Aorta (tissue), 5 donors: ENCODE measurements around the gene PDZRN4. TPM values are rescaled to one million over a fixed set of nuclear protein-coding genes. Genes with fewer than 3 reads are reported as not detected.
"Not testable (repeated sequence)": the region's sequence is repeated elsewhere in the genome, so short reads cannot be mapped to it uniquely, and the experiment has no call there.

Source experiments
- ATAC-seq: fragments of 200-7000 bp; cut with Tn5 transposase; one replicate; pipeline ENCODE4 v1.9.1; 2022; ENCODE audit warnings: moderate library complexity; ENCODE audit not compliant: low FRiP score
- DNase-seq, 2 donors: peaks; one replicate each; pipeline ENCODE4 v3.0.0-alpha.2; 2020
- H3K27ac ChIP-seq, 2 donors: one replicate each; pipeline ENCODE4 v1.5.1; 2013; ENCODE audit warnings: low read length in 2 of 2, mild to moderate bottlenecking in 2 of 2, moderate library complexity in 2 of 2, control low read depth in 1 of 2, inconsistent platforms in 1 of 2, low read depth in 1 of 2
- H3K27me3 ChIP-seq, 2 donors: one replicate each; pipeline ENCODE4 v1.6.1; 2013; ENCODE audit warnings: control low read depth in 1 of 2, low read length in 1 of 2, mild to moderate bottlenecking in 1 of 2, moderate library complexity in 1 of 2; ENCODE audit not compliant: insufficient read depth in 2 of 2, control insufficient read depth in 1 of 2
- H3K36me3 ChIP-seq, 2 donors: one replicate each; pipeline ENCODE4 v1.6.1; 2013; ENCODE audit warnings: control low read depth in 1 of 2, low read length in 1 of 2, mild to moderate bottlenecking in 1 of 2; ENCODE audit not compliant: insufficient read depth in 2 of 2, control insufficient read depth in 1 of 2
- H3K4me1 ChIP-seq, 2 donors: one replicate each; pipeline ENCODE4 v1.6.1; 2013; ENCODE audit warnings: low read length in 2 of 2, control low read depth in 1 of 2, mild to moderate bottlenecking in 1 of 2, moderate library complexity in 1 of 2; ENCODE audit not compliant: insufficient read depth in 2 of 2, control insufficient read depth in 1 of 2
- H3K4me3 ChIP-seq, 2 donors: one replicate each; pipeline ENCODE4 v1.5.1; 2013; ENCODE audit warnings: low read length in 2 of 2, control low read depth in 1 of 2, mild to moderate bottlenecking in 1 of 2
- H3K9me3 ChIP-seq: one replicate; pipeline ENCODE4 v1.6.1; 2013; ENCODE audit warnings: mild to moderate bottlenecking, low read length; ENCODE audit not compliant: control insufficient read depth
- WGBS, 2 donors: extraction: QIAGEN DNeasy Blood & Tissue Kit; methylation state at CpG; one replicate each; pipeline ENCODE4 v1.1.7; 2013; 5-methylcytosine and 5-hydroxymethylcytosine counted together
- intact Hi-C, 2 donors: fragments of 100-400 bp; cut with DNase I; formaldehyde crosslinking; loops; one replicate each; pipeline versions ENCODE4 v1.14.2 to v1.15.0; 2022
- polyA plus RNA-seq, 2 donors: library from polyadenylated mRNA; stranded (reverse); fragments of 200-250 nt; gene quantifications; one replicate each; pipeline ENCODE4 v1.2.3, GENCODE V29; 2013
- total RNA-seq, 2 donors: library from RNA; stranded (reverse); fragmentation: NEBNext Ultra II Directional; extraction: Animal tissue kit (Norgen Biotek cat#: 25700); gene quantifications; one replicate each; pipeline ENCODE4 v1.2.1, GENCODE V29; 2021
- donor health status: healthy with polysubstance abuse.
- donor health status: Bipolar disorder and iron deficiency.
- donor health status: DM: no; HTN: no; CAD: no.
- donor health status: DM: no; HTN: no; CAD: no.
- donor health status: DM: yes; HTN: yes; CAD: no.

PDZRN4 gene
- total and polyA plus RNA-seq, 4 donors = 1.2 to 11.2 (median 4.3) TPM

- Histone ChIP-seq H3K36me3 (no peaks in the 10 kb centered on the region), H3K27me3 (no peaks in the 10 kb centered on the region), H3K9me3 (no peaks in the 10 kb centered on the region), H3K4me3 (no peak overlapping the region), H3K27ac (no peak overlapping the region), H3K4me1 (no peaks in the 10 kb centered on the region)
- no peak for DNase-seq
- intact Hi-C loops = loop anchor here in 1 of 2 donors (5.0 kb wide), 1 partner anchor 744 kb away; no protein-coding TSS in a partner anchor
- 94 to 98% methylated on average over 3 of the region's 3 CpGs for WGBS, 2 donors
- ATAC-seq = no peak
These were observed 89.8 kb downstream of the PDZRN4 start for GRCh38 chr12:41277946-41278267.

GRCh38 chr12:41280341-41281095 lies 92.4 kb downstream of the PDZRN4 start:
- H3K27me3 ChIP-seq, H3K36me3 ChIP-seq, H3K4me3 ChIP-seq, intact Hi-C loops, H3K4me1 ChIP-seq, H3K27ac ChIP-seq, H3K9me3 ChIP-seq, ATAC-seq: not testable (repeated sequence)
- DNase-seq = peak; percentile 26 to 49
- 90% methylated on average over 14 of the region's 14 CpGs for WGBS, 2 donors

- H3K9me3 ChIP-seq, H3K4me1 ChIP-seq, H3K27me3 ChIP-seq, ATAC-seq, H3K4me3 ChIP-seq, H3K27ac ChIP-seq, intact Hi-C loops, H3K36me3 ChIP-seq, DNase-seq: not testable (repeated sequence)
- 94 to 99% methylated on average over 2 of the region's 2 CpGs for whole genome bisulfite sequencing, 2 donors
These were observed 97.3 kb downstream of the PDZRN4 start for GRCh38 chr12:41285470-41285869.

- Histone ChIP-seq H3K36me3 (peaks cover 0 to 1% of the 10 kb centered on the region in 2 donors), H3K27me3 (no peaks in the 10 kb centered on the region), H3K9me3 (no peaks in the 10 kb centered on the region), H3K4me1 (peaks cover 0 to 3% of the 10 kb centered on the region in 2 donors), H3K4me3 (no peak overlapping the region), H3K27ac (no peak overlapping the region)
- 2 to 5% methylated on average over 1 of the region's 1 CpG for WGBS, 2 donors
- intact Hi-C loops = no loop called here
- no peak for ATAC-seq
- DNase-seq = no peak
These were observed 98.3 kb downstream of the PDZRN4 start for GRCh38 chr12:41286426-41286825.

- ATAC-seq = no peak
- WGBS, 2 donors = 58 to 71% methylated on average over 2 of the region's 2 CpGs
- Histone ChIP-seq H3K27ac (no peak overlapping the region), H3K36me3 (peaks cover 0 to 1% of the 10 kb centered on the region in 2 donors), H3K27me3 (no peaks in the 10 kb centered on the region), H3K9me3 (no peaks in the 10 kb centered on the region), H3K4me1 (peaks cover 0 to 3% of the 10 kb centered on the region in 2 donors), H3K4me3 (no peak overlapping the region)
- intact Hi-C loops = no loop called here
- no peak for DNase-seq
These were observed 99.5 kb downstream of the PDZRN4 start for GRCh38 chr12:41287500-41288141.

- intact Hi-C loops = no loop called here
- ATAC-seq = no peak
- Histone ChIP-seq H3K4me3 (no peak overlapping the region), H3K27ac (no peak overlapping the region), H3K9me3 (no peaks in the 10 kb centered on the region), H3K4me1 (peaks cover 0 to 3% of the 10 kb centered on the region in 2 donors), H3K27me3 (no peaks in the 10 kb centered on the region), H3K36me3 (peaks cover 0 to 1% of the 10 kb centered on the region in 2 donors)
- no peak for DNase-seq
- 64 to 76% methylated on average over 10 of the region's 10 CpGs for WGBS, 2 donors
These were observed 100.2 kb downstream of the PDZRN4 start for GRCh38 chr12:41288142-41288811.

GRCh38 chr12:41289501-41289900 lies 101.4 kb downstream of the PDZRN4 start:
- no peak for DNase-seq
- H3K4me3 ChIP-seq = no peak overlapping the region
- peaks cover 0 to 3% of the 10 kb centered on the region in 2 donors for H3K4me1 ChIP-seq
- H3K36me3 ChIP-seq = peaks cover 0 to 1% of the 10 kb centered on the region in 2 donors
- intact Hi-C loops = no loop called here
- no peaks in the 10 kb centered on the region for H3K9me3 ChIP-seq
- no peaks in the 10 kb centered on the region for H3K27me3 ChIP-seq
- no peak for ATAC-seq
- no peak overlapping the region for H3K27ac ChIP-seq
- WGBS, 2 donors = 96 to 98% methylated on average over 3 of the region's 3 CpGs

GRCh38 chr12:41293011-41293410 lies 104.9 kb downstream of the PDZRN4 start:
- no peaks in the 10 kb centered on the region for H3K9me3 ChIP-seq
- H3K27ac ChIP-seq = no peak overlapping the region
- H3K4me3 ChIP-seq = no peak overlapping the region
- intact Hi-C loops = no loop called here
- 85 to 86% methylated on average over 6 of the region's 6 CpGs for WGBS, 2 donors
- H3K4me1 ChIP-seq = no peaks in the 10 kb centered on the region
- peaks cover 0 to 1% of the 10 kb centered on the region in 2 donors for H3K36me3 ChIP-seq
- DNase-seq = no peak
- ATAC-seq = no peak
- H3K27me3 ChIP-seq = no peaks in the 10 kb centered on the region
